Natural killer cell treated with Interleukin-12 subunit alpha and Interleukin-12 subunit beta and Interleukin-15 and Interleukin-18, amount 100 ng/mL, for 72 hours (primary cell): Measurements from ENCODE around the gene SPECC1. TPM values are rescaled to one million over a fixed set of nuclear protein-coding genes. Genes with fewer than 3 reads are reported as not detected.

ENCODE experiments used
- ATAC-seq, 2 donors: fragments of 150-1000 bp; cut with Tn5 transposase in 1 of 2; sonication (Bioruptor Pico), chemical (Tn5 transposase) in 1 of 2; 2 replicates each; pipeline ENCODE4 v1.10.0; 2021
- DNase-seq: peaks from one replicate; pipeline ENCODE4 v3.0.0; 2022; ENCODE audit warnings: low spot score
- H3K27ac Mint-ChIP-seq, 2 donors: 1 replicate in 1 of 2; 2 replicates in 1 of 2; pipeline ENCODE4 v1.8.0; 2022; ENCODE audit warnings: mixed read lengths in 2 of 2, mild to moderate bottlenecking in 1 of 2, moderate library complexity in 1 of 2
- H3K27me3 Mint-ChIP-seq, 2 donors: 1 replicate in 1 of 2; 2 replicates in 1 of 2; pipeline ENCODE4 v1.8.0; 2022; ENCODE audit warnings: mixed read lengths in 2 of 2
- H3K36me3 Mint-ChIP-seq: one replicate; pipeline ENCODE4 v1.8.0; 2022; ENCODE audit warnings: mixed read lengths
- H3K4me1 Mint-ChIP-seq, 2 donors: 1 replicate in 1 of 2; 2 replicates in 1 of 2; pipeline ENCODE4 v1.8.0; 2022; ENCODE audit warnings: low read depth in 2 of 2, mixed read lengths in 2 of 2, mild to moderate bottlenecking in 1 of 2
- H3K4me3 Mint-ChIP-seq: one replicate; pipeline ENCODE4 v1.8.0; 2022; ENCODE audit warnings: mixed read lengths
- H3K9me3 Mint-ChIP-seq: 2 replicates; pipeline ENCODE4 v1.8.0; 2022; ENCODE audit warnings: mixed read lengths
- total RNA-seq, 2 donors: library from RNA; stranded (reverse); gene quantifications; one replicate each; pipeline ENCODE4 v1.2.3, GENCODE V29; 2022

Gene SPECC1
- total RNA-seq, 2 donors from 2014 or later = 27.6 to 28.1 TPM

GRCh38 chr17:20205609-20206008 is 196.4 kb downstream of the SPECC1 start:
- no peaks in the 10 kb centered on the region for H3K9me3 Mint-ChIP-seq
- DNase-seq (no peak), ATAC-seq (peak; percentile 57 to 69)
- H3K4me1 Mint-ChIP-seq = peaks cover 29 to 33% of the 10 kb centered on the region in 2 donors
- H3K27ac Mint-ChIP-seq = peak overlapping the region; percentile 62 to 92
- peaks cover 16% of the 10 kb centered on the region for H3K36me3 Mint-ChIP-seq
- no peaks in the 10 kb centered on the region for H3K27me3 Mint-ChIP-seq
- H3K4me3 Mint-ChIP-seq = peak overlapping the region; percentile 11

- Mint-ChIP-seq H3K27me3 (no peaks in the 10 kb centered on the region), H3K36me3 (peaks cover 16% of the 10 kb centered on the region), H3K4me1 (peaks cover 29 to 32% of the 10 kb centered on the region in 2 donors), H3K9me3 (no peaks in the 10 kb centered on the region), H3K27ac (peak overlapping the region; percentile 62 to 92), H3K4me3 (peak overlapping the region; percentile 11)
- no peak for DNase-seq
- ATAC-seq = peak; percentile 69 to 76
Observed at GRCh38 chr17:20206068-20206467, 196.9 kb downstream of the SPECC1 start.

- H3K4me1 Mint-ChIP-seq = peaks cover 29 to 32% of the 10 kb centered on the region in 2 donors
- H3K27ac Mint-ChIP-seq = peak overlapping the region in 1 of 2 donors; percentile 31
- H3K36me3 Mint-ChIP-seq = peaks cover 16% of the 10 kb centered on the region
- H3K9me3 Mint-ChIP-seq = no peaks in the 10 kb centered on the region
- DNase-seq (no peak), ATAC-seq (no peak)
- H3K27me3 Mint-ChIP-seq = no peaks in the 10 kb centered on the region
- H3K4me3 Mint-ChIP-seq = no peak overlapping the region
Observed at GRCh38 chr17:20206591-20206990, 197.4 kb downstream of the SPECC1 start.

GRCh38 chr17:20207262-20207985 is 198.3 kb downstream of the SPECC1 start:
- ATAC-seq (no peak), DNase-seq (no peak)
- Mint-ChIP-seq H3K9me3 (no peaks in the 10 kb centered on the region), H3K4me1 (peaks cover 29 to 32% of the 10 kb centered on the region in 2 donors), H3K4me3 (no peak overlapping the region), H3K36me3 (peaks cover 16% of the 10 kb centered on the region), H3K27me3 (no peaks in the 10 kb centered on the region), H3K27ac (peak overlapping the region in 1 of 2 donors; percentile 31)

GRCh38 chr17:20208717-20209116 is 199.6 kb downstream of the SPECC1 start:
- H3K36me3 Mint-ChIP-seq = peaks cover 16% of the 10 kb centered on the region
- H3K4me3 Mint-ChIP-seq = no peak overlapping the region
- no peaks in the 10 kb centered on the region for H3K27me3 Mint-ChIP-seq

GRCh38 chr17:20210180-20210579 is 201.0 kb downstream of the SPECC1 start:
- H3K9me3 Mint-ChIP-seq = no peaks in the 10 kb centered on the region
- ATAC-seq = no peak
- no peak for DNase-seq
- H3K4me3 Mint-ChIP-seq = no peak overlapping the region
- no peak overlapping the region for H3K27ac Mint-ChIP-seq
- peaks cover 10 to 13% of the 10 kb centered on the region in 2 donors for H3K4me1 Mint-ChIP-seq
- no peaks in the 10 kb centered on the region for H3K27me3 Mint-ChIP-seq
- peaks cover 4% of the 10 kb centered on the region for H3K36me3 Mint-ChIP-seq

More at GRCh38 chr17:20208717-20209116, 199.6 kb downstream of the SPECC1 start:
- H3K27ac Mint-ChIP-seq = no peak overlapping the region
- DNase-seq = no peak
- no peak for ATAC-seq
- H3K4me1 Mint-ChIP-seq = peaks cover 24 to 26% of the 10 kb centered on the region in 2 donors
- no peaks in the 10 kb centered on the region for H3K9me3 Mint-ChIP-seq

GRCh38 chr17:20210614-20211013 is 201.5 kb downstream of the SPECC1 start:
- Mint-ChIP-seq H3K36me3 (no peaks in the 10 kb centered on the region), H3K27ac (no peak overlapping the region), H3K4me3 (no peak overlapping the region), H3K9me3 (no peaks in the 10 kb centered on the region), H3K27me3 (no peaks in the 10 kb centered on the region), H3K4me1 (peaks cover 5 to 9% of the 10 kb centered on the region in 2 donors)
- DNase-seq (no peak), ATAC-seq (no peak)

GRCh38 chr17:20211246-20211645 is 202.1 kb downstream of the SPECC1 start:
- no peak overlapping the region for H3K4me3 Mint-ChIP-seq
- DNase-seq = no peak
- peaks cover 0 to 4% of the 10 kb centered on the region in 2 donors for H3K4me1 Mint-ChIP-seq
- no peak overlapping the region for H3K27ac Mint-ChIP-seq
- no peaks in the 10 kb centered on the region for H3K9me3 Mint-ChIP-seq
- H3K36me3 Mint-ChIP-seq = no peaks in the 10 kb centered on the region
- no peak for ATAC-seq
- H3K27me3 Mint-ChIP-seq = no peaks in the 10 kb centered on the region

GRCh38 chr17:20213449-20213848 is 204.3 kb downstream of the SPECC1 start:
- ATAC-seq (no peak), DNase-seq (no peak)
- H3K4me3 Mint-ChIP-seq = no peak overlapping the region
- H3K9me3 Mint-ChIP-seq = no peaks in the 10 kb centered on the region
- H3K4me1 Mint-ChIP-seq = no peaks in the 10 kb centered on the region
- no peaks in the 10 kb centered on the region for H3K36me3 Mint-ChIP-seq
- no peak overlapping the region for H3K27ac Mint-ChIP-seq
- H3K27me3 Mint-ChIP-seq = no peaks in the 10 kb centered on the region

GRCh38 chr17:20214794-20215193 is 205.6 kb downstream of the SPECC1 start:
- no peaks in the 10 kb centered on the region for H3K9me3 Mint-ChIP-seq

GRCh38 chr17:20216154-20216815 is 207.1 kb downstream of the SPECC1 start:
- no peak for DNase-seq
- no peak overlapping the region for H3K4me3 Mint-ChIP-seq
- no peaks in the 10 kb centered on the region for H3K36me3 Mint-ChIP-seq
- H3K9me3 Mint-ChIP-seq = no peaks in the 10 kb centered on the region
- H3K4me1 Mint-ChIP-seq = no peaks in the 10 kb centered on the region
- no peak for ATAC-seq
- H3K27me3 Mint-ChIP-seq = no peaks in the 10 kb centered on the region
- peak overlapping the region in 1 of 2 donors; percentile 2 for H3K27ac Mint-ChIP-seq

More at GRCh38 chr17:20214794-20215193, 205.6 kb downstream of the SPECC1 start:
- DNase-seq = no peak
- ATAC-seq = no peak
- no peak overlapping the region for H3K4me3 Mint-ChIP-seq
- no peaks in the 10 kb centered on the region for H3K27me3 Mint-ChIP-seq
- H3K27ac Mint-ChIP-seq = no peak overlapping the region
- no peaks in the 10 kb centered on the region for H3K4me1 Mint-ChIP-seq
- no peaks in the 10 kb centered on the region for H3K36me3 Mint-ChIP-seq

GRCh38 chr17:20216853-20217252 is 207.7 kb downstream of the SPECC1 start:
- no peak for ATAC-seq
- Mint-ChIP-seq H3K4me3 (no peak overlapping the region), H3K36me3 (no peaks in the 10 kb centered on the region), H3K9me3 (no peaks in the 10 kb centered on the region), H3K4me1 (no peaks in the 10 kb centered on the region), H3K27ac (no peak overlapping the region), H3K27me3 (no peaks in the 10 kb centered on the region)
- no peak for DNase-seq

- Mint-ChIP-seq H3K36me3 (no peaks in the 10 kb centered on the region), H3K27ac (no peak overlapping the region), H3K27me3 (no peaks in the 10 kb centered on the region), H3K4me3 (no peak overlapping the region), H3K9me3 (no peaks in the 10 kb centered on the region), H3K4me1 (no peaks in the 10 kb centered on the region)
- DNase-seq (no peak), ATAC-seq (no peak)
Observed at GRCh38 chr17:20217677-20218076, 208.5 kb downstream of the SPECC1 start.

- no peaks in the 10 kb centered on the region for H3K36me3 Mint-ChIP-seq
- H3K4me3 Mint-ChIP-seq = no peak overlapping the region
- DNase-seq (no peak), ATAC-seq (no peak)
- H3K4me1 Mint-ChIP-seq = no peaks in the 10 kb centered on the region
- no peak overlapping the region for H3K27ac Mint-ChIP-seq
- H3K27me3 Mint-ChIP-seq = no peaks in the 10 kb centered on the region
- H3K9me3 Mint-ChIP-seq = no peaks in the 10 kb centered on the region
Observed at GRCh38 chr17:20218272-20218671, 209.1 kb downstream of the SPECC1 start.
